ENCODE measurements around the gene SHANK1.
A peak's percentile ranks its signal among the peaks of the same experiment; 100 is the strongest.

The SHANK1 gene

GRCh38 chr19:50710612-50711011 lies 9.0 kb downstream of the SHANK1 start:
- no peak for DNase-seq

GRCh38 chr19:50710094-50710493 lies 9.5 kb downstream of the SHANK1 start:
- DNase-seq, result no peak

- DNase-seq, result no peak
These were observed 11.3 kb downstream of the SHANK1 start for GRCh38 chr19:50708179-50708879.

- DNase-seq, result no peak
These were observed 13.2 kb downstream of the SHANK1 start for GRCh38 chr19:50706387-50706786.

- DNase-seq, result peak; percentile 41 to 52
These were observed 14.1 kb downstream of the SHANK1 start for GRCh38 chr19:50705422-50706019.

- no peak for DNase-seq
These were observed 15.4 kb downstream of the SHANK1 start for GRCh38 chr19:50703915-50704796.

- peak; percentile 27 to 32 for DNase-seq
These were observed 16.5 kb downstream of the SHANK1 start for GRCh38 chr19:50702871-50703829.

GRCh38 chr19:50702158-50702870 lies 17.3 kb downstream of the SHANK1 start:
- DNase-seq, result no peak

GRCh38 chr19:50701367-50701985 lies 18.1 kb downstream of the SHANK1 start:
- DNase-seq, result no peak

- no peak for DNase-seq
These were observed 22.0 kb downstream of the SHANK1 start for GRCh38 chr19:50697414-50698124.

- DNase-seq, result no peak
These were observed 23.5 kb downstream of the SHANK1 start for GRCh38 chr19:50696094-50696483.

GRCh38 chr19:50695251-50696093 lies 24.1 kb downstream of the SHANK1 start:
- DNase-seq, result no peak

GRCh38 chr19:50694815-50695145 lies 24.8 kb downstream of the SHANK1 start:
- DNase-seq, result no peak

- DNase-seq, result no peak
These were observed 26.3 kb downstream of the SHANK1 start for GRCh38 chr19:50693064-50693975.

GRCh38 chr19:50690439-50690838 lies 29.2 kb downstream of the SHANK1 start:
- no peak for DNase-seq

GRCh38 chr19:50688766-50689165 lies 30.8 kb downstream of the SHANK1 start:
- DNase-seq, result no peak

GRCh38 chr19:50686310-50687032 lies 33.1 kb downstream of the SHANK1 start:
- DNase-seq, result no peak

Measured in AML-193 (cell line).